HepG2 (cell line): ENCODE data around the gene SPA17. TPM values are rescaled to one million over a fixed set of nuclear protein-coding genes. Genes with fewer than 3 reads are reported as not detected.

Source experiments
- CHD4 ChIP-seq: fragments of 200-600 bp; sonication (generic); IDR thresholded peaks from 2 replicates; pipeline ENCODE4 v1.7.0; 2017; ENCODE audit warnings: mild to moderate bottlenecking, low read length, borderline replicate concordance
- GATAD1 ChIP-seq: IDR thresholded peaks from 2 replicates; pipeline ENCODE4 v1.6.1; 2016; ENCODE audit warnings: missing genetic modification reagents, missing compliant biosample characterization
- HDAC1 ChIP-seq: sonication (generic); formaldehyde crosslinking; IDR thresholded peaks from 2 replicates; pipeline ENCODE4 v1.5.1; 2020; ENCODE audit warnings: mild to moderate bottlenecking, missing genetic modification reagents
- KAT7 ChIP-seq: IDR thresholded peaks from 2 replicates; pipeline ENCODE4 v1.6.1; 2018; ENCODE audit warnings: borderline replicate concordance, missing compliant biosample characterization
- PTBP1 ChIP-seq: fragments of 200-400 bp; formaldehyde crosslinking; IDR thresholded peaks from 2 replicates; pipeline ENCODE4 v1.6.1; 2018; ENCODE audit warnings: low read length, low read depth; ENCODE audit not compliant: poor library complexity, severe bottlenecking
- SUZ12 ChIP-seq: fragments of 150-350 bp; IDR thresholded peaks from 2 replicates; pipeline ENCODE4 v1.6.1; 2014; ENCODE audit warnings: low read depth, low read length
- ZNF382 ChIP-seq: sonication (generic); formaldehyde crosslinking; IDR thresholded peaks from 2 replicates; pipeline ENCODE4 v1.5.0; 2020; ENCODE audit warnings: missing genetic modification reagents, mild to moderate bottlenecking, borderline replicate concordance
- ZNF577 ChIP-seq: sonication (generic); formaldehyde crosslinking; IDR thresholded peaks from 2 replicates; pipeline ENCODE4 v1.4.0; 2020; ENCODE audit warnings: mild to moderate bottlenecking, low read depth, missing genetic modification reagents, borderline replicate concordance
- ZNF777 ChIP-seq: sonication (generic); formaldehyde crosslinking; IDR thresholded peaks from 2 replicates; pipeline ENCODE4 v1.4.0; 2020; ENCODE audit warnings: missing genetic modification reagents
- polyA plus RNA-seq, 8 experiments: library from polyadenylated mRNA; depleted of rRNA in 3 of 8; stranded (reverse) in 7 of 8; unstranded in 1 of 8; fragments of >200 nt; fragmentation: Illumina TruSeq in 4 of 8; extraction: Trizol in 4 of 8; gene quantifications; 2 replicates each; pipeline versions ENCODE4 v1.2.1 to v1.2.3, GENCODE V29; 2011 to 2016; ENCODE audit warnings: low read depth in 4 of 8, missing spikeins in 1 of 8, mixed read lengths in 1 of 8; ENCODE audit not compliant: insufficient read depth in 1 of 8
- total RNA-seq, 5 experiments: library from RNA; depleted of rRNA; stranded (reverse); fragments of >200 nt; fragmentation: Illumina TruSeq; extraction: Trizol; gene quantifications; 2 replicates each; pipeline ENCODE4 v1.2.3, GENCODE V29; 2016; ENCODE audit warnings: low read depth in 1 of 5
- TF ChIP-seq, protein P1 (sequence below): sonication (generic); formaldehyde crosslinking; IDR thresholded peaks from 2 replicates; pipeline ENCODE4 v1.4.0; 2020; ENCODE audit warnings: missing genetic modification reagents; ENCODE audit errors: not compliant biosample characterization
- TF ChIP-seq, protein P2 (sequence below), 2 experiments: sonication (generic) in 1 of 2; formaldehyde crosslinking in 1 of 2; IDR thresholded peaks; 2 replicates each; pipeline versions ENCODE4 v1.4.0 to v1.6.1; 2016 to 2020; ENCODE audit warnings: borderline replicate concordance in 1 of 2, low read depth in 1 of 2, mild to moderate bottlenecking in 1 of 2, missing genetic modification reagents in 1 of 2
- TF ChIP-seq, protein P3 (sequence below): sonication (generic); formaldehyde crosslinking; IDR thresholded peaks from 2 replicates; pipeline ENCODE4 v1.8.0; 2022; ENCODE audit warnings: mild to moderate bottlenecking, missing genetic modification reagents, moderate library complexity
- TF ChIP-seq, protein P4 (sequence below): sonication (generic); formaldehyde crosslinking; IDR thresholded peaks from 2 replicates; pipeline ENCODE4 v1.4.0; 2020; ENCODE audit warnings: missing genetic modification reagents
- TF ChIP-seq, protein P5 (sequence below): sonication (generic); formaldehyde crosslinking; IDR thresholded peaks from 2 replicates; pipeline ENCODE4 v1.5.0; 2020; ENCODE audit warnings: missing genetic modification reagents

Gene SPA17
- total and polyA plus RNA-seq, 2 of the 13 experiments (the other 11 are each of a cell fraction or from before 2014, with no cell fraction given) = 4.4 to 8.4 TPM

DNA sequence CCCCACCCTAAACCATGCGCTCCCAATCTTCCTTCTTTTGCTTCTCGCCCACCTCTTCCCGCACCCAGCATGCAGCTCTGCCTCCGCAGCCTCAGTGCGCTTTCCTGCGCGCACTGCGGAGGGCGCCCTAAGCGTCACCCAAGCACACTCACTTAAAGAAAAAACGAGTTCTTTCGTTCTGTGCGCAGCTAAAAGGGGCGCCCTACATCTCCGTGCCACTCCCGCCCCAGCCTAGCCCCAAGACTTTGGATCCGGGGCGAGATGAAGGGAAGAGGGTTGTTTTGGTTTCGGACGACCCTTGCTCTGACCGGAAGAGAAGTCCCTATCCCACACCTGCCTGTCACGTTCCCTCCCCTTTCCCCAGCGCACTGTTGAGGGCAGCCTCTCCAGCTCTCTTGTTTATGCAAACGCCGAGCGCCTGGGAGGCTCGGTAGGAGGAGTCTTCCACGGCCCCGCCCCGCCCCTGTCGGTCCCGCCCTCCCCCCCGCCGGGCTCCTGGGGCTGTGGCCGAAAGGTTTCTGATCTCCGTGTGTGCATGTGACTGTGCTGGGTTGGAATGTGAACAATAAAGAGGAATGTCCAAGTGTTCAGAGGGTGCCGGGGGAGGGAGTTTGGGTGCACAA is 73.0 kb downstream of the SPA17 start (continued):
- no peak for TF ChIP-seq ZNF577 (CRISPR knock-in tag)
- peak; percentile 55; the same call in 1 of the 2 replicates for TF ChIP-seq ZNF777 (CRISPR knock-in tag)
- no peak for TF ChIP-seq ZNF382 (CRISPR knock-in tag)
- no peak for TF ChIP-seq GATAD1 (CRISPR knock-in tag)
- TF ChIP-seq, protein P1, sequence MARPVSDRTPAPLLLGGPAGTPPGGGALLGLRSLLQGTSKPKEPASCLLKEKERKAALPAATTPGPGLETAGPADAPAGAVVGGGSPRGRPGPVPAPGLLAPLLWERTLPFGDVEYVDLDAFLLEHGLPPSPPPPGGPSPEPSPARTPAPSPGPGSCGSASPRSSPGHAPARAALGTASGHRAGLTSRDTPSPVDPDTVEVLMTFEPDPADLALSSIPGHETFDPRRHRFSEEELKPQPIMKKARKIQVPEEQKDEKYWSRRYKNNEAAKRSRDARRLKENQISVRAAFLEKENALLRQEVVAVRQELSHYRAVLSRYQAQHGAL (CRISPR knock-in tag) = no peak
- TF ChIP-seq HDAC1 = peak; percentile 66
- TF ChIP-seq PTBP1 = no peak
- TF ChIP-seq SUZ12 = no peak
- TF ChIP-seq, protein P2, sequence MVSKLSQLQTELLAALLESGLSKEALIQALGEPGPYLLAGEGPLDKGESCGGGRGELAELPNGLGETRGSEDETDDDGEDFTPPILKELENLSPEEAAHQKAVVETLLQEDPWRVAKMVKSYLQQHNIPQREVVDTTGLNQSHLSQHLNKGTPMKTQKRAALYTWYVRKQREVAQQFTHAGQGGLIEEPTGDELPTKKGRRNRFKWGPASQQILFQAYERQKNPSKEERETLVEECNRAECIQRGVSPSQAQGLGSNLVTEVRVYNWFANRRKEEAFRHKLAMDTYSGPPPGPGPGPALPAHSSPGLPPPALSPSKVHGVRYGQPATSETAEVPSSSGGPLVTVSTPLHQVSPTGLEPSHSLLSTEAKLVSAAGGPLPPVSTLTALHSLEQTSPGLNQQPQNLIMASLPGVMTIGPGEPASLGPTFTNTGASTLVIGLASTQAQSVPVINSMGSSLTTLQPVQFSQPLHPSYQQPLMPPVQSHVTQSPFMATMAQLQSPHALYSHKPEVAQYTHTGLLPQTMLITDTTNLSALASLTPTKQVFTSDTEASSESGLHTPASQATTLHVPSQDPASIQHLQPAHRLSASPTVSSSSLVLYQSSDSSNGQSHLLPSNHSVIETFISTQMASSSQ (IDR thresholded peaks at IDR 0.05; ENCODE audit: low read depth) = no peak
- TF ChIP-seq, protein P2 (CRISPR knock-in tag; IDR thresholded peaks at IDR 0.05; ENCODE audit: borderline replicate concordance) = no peak; the same call in 1 of the 2 replicates
- TF ChIP-seq, protein P3, sequence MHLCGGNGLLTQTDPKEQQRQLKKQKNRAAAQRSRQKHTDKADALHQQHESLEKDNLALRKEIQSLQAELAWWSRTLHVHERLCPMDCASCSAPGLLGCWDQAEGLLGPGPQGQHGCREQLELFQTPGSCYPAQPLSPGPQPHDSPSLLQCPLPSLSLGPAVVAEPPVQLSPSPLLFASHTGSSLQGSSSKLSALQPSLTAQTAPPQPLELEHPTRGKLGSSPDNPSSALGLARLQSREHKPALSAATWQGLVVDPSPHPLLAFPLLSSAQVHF (CRISPR knock-in tag) = no peak
- TF ChIP-seq CHD4 = no peak
- TF ChIP-seq, protein P4, sequence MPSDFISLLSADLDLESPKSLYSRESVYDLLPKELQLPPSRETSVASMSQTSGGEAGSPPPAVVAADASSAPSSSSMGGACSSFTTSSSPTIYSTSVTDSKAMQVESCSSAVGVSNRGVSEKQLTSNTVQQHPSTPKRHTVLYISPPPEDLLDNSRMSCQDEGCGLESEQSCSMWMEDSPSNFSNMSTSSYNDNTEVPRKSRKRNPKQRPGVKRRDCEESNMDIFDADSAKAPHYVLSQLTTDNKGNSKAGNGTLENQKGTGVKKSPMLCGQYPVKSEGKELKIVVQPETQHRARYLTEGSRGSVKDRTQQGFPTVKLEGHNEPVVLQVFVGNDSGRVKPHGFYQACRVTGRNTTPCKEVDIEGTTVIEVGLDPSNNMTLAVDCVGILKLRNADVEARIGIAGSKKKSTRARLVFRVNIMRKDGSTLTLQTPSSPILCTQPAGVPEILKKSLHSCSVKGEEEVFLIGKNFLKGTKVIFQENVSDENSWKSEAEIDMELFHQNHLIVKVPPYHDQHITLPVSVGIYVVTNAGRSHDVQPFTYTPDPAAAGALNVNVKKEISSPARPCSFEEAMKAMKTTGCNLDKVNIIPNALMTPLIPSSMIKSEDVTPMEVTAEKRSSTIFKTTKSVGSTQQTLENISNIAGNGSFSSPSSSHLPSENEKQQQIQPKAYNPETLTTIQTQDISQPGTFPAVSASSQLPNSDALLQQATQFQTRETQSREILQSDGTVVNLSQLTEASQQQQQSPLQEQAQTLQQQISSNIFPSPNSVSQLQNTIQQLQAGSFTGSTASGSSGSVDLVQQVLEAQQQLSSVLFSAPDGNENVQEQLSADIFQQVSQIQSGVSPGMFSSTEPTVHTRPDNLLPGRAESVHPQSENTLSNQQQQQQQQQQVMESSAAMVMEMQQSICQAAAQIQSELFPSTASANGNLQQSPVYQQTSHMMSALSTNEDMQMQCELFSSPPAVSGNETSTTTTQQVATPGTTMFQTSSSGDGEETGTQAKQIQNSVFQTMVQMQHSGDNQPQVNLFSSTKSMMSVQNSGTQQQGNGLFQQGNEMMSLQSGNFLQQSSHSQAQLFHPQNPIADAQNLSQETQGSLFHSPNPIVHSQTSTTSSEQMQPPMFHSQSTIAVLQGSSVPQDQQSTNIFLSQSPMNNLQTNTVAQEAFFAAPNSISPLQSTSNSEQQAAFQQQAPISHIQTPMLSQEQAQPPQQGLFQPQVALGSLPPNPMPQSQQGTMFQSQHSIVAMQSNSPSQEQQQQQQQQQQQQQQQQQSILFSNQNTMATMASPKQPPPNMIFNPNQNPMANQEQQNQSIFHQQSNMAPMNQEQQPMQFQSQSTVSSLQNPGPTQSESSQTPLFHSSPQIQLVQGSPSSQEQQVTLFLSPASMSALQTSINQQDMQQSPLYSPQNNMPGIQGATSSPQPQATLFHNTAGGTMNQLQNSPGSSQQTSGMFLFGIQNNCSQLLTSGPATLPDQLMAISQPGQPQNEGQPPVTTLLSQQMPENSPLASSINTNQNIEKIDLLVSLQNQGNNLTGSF = no peak
- TF ChIP-seq KAT7 = no peak
- TF ChIP-seq, protein P5, sequence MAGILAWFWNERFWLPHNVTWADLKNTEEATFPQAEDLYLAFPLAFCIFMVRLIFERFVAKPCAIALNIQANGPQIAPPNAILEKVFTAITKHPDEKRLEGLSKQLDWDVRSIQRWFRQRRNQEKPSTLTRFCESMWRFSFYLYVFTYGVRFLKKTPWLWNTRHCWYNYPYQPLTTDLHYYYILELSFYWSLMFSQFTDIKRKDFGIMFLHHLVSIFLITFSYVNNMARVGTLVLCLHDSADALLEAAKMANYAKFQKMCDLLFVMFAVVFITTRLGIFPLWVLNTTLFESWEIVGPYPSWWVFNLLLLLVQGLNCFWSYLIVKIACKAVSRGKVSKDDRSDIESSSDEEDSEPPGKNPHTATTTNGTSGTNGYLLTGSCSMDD (CRISPR knock-in tag) = no peak
